ENCODE results near the gene ZNG1A.
"Not testable (repeated sequence)": the region's sequence is repeated elsewhere in the genome, so short reads cannot be mapped to it uniquely, and the experiment has no call there.

The ZNG1A gene

DNA sequence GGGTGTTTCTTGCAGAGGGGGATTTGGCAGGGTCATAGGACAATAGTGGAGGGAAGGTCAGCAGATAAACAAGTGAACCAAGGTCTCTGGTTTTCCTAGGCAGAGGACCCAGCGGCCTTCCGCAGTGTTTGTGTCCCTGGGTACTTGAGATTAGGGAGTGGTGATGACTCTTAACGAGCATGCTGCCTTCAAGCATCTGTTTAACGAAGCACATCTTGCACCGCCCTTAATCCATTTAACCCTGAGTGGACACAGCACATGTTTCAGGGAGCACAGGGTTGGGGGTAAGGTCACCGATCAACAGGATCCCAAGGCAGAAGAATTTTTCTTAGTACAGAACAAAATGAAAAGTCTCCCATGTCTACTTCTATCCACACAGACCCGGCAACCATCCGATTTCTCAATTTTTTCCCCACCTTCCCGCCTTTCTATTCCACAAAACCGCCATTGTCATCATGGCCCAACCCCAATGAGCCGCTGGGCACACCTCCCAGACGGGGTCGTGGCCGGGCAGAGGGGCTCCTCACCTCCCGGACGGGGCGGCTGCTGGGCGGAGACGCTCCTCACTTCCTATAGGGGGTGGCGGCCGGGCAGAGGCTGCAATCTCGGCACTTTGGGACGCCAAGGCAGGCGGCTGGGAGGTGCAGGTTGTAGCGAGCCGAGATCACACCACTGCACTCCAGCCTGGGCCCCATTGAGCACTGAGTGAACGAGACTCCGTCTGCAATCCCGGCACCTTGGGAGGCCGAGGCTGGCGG, 95.7 kb downstream of the ZNG1A start:
- not testable (repeated sequence) for DNase-seq (ENCODE audit: insufficient read length, low spot score); FAIRE-seq

DNA sequence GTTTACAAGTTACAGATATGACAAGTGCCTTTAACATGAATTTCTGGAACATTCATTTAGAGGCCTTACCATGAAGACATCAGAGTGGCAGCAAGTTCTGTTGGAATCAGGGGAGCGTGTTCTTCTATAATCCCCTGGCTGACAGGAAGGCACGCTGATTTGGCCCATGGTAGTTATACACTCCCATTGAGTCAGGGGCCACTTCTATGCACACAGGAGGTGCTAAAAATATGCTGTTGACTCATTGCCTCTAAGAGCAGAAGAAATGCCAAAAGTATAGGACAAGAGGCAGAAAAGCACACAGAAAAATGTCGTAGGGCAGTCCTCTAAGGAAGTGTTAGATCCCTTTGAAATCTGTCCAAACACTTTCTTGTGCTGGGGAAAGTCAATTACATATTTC, 100.5 kb downstream of the ZNG1A start:
- DNase-seq (ENCODE audit: insufficient read length, low spot score); FAIRE-seq: not testable (repeated sequence)

DNA sequence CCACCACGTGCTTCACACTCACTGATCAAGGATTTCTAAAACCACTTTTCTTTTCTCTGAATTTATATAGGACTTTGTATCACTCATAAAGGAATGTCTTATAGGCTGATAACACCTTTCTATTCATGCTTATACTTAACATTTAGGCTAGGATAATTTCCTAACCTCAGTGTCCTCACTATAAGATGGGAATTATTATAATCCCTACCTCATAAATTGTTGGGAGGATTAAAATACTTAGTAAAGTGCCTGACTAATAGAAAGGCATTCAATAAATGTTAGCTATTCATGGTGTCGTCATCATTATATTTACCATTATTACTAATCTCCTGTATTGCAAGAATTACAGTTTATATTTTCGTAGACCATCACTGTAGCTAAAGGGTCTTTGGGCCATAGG, 102.5 kb downstream of the ZNG1A start:
- FAIRE-seq; DNase-seq (ENCODE audit: insufficient read length, low spot score): not testable (repeated sequence)

DNA sequence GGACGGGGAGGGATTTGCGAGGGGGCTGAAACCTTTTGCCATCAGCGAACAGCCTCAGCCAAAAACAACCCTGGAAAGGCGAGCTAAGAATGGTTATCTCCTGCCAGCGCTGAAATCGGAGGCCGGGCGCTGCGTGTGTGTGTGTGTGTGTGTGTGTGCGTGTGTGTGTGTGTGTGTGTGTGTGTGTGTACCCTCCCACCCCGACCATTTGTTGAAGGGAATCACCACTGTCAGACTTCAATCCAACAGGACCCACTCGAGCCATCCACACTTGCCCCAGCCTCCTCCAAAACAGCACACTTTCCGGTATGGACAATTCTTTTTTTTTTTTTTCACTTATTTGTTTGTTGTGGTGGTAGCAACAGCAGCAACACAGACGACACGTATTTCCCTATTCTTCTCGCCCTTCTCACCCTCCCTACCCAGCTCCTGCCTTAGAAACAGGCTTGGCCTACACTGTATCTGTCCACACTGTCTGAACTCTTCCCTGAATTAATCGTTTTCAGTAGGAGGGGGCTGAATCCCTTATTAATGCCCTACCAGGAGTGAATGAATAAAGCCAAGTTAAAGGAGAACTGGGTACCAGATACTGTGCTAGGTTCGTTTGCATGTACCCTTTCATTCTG, 104.8 kb downstream of the ZNG1A start:
- not testable (repeated sequence) for DNase-seq (ENCODE audit: insufficient read length, low spot score); FAIRE-seq

DNA sequence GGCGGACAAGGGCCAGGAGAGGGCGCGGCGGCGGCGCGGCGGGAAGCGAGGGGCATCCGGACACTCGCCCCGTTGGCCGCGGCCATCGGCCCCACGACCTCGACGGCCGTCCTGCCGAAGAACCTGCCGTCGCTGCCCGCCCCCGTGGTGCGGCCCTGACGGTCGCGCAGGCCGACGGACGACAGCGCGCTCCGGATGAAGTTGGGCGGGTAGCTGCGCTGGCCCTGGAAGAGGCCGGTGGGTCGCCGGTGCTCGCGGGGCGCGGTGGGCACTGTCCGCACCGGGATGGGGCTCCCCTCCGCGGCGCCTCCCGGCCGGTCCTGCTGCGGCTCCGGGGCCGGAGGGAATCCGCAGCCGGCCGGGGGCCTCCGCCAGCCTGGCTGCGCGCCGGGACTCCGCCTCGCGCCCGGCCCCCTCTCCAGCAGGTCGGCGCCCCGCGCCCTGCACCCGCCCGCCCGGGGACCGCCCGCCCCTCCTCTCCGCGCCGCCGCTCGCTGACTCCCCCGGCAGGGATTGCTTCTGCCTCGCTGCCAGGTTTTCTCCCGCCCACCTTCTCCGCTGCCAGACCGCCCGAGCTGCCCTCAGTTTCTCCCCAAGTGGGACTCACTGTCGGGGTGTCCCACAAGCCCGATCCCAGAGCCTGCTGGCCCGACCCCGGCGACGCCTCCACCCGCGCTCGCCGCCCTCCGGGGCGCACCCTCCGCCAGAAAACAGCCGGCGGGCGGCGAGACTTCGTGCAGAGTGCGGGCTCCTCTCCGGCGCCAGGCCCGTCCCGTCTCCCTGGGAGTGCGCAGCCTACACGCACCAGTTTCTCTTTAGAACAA, 105.6 kb downstream of the ZNG1A start:
- not testable (repeated sequence) for DNase-seq (ENCODE audit: insufficient read length, low spot score); FAIRE-seq
